Caco-2 (cell line): ENCODE measurements around the gene ABHD16A. TPM values are rescaled to one million over a fixed set of nuclear protein-coding genes. Genes with fewer than 3 reads are reported as not detected.

Source experiments
- BruUV-seq: library from RNA; stranded (reverse); fragments of 400-500 nt; replicated peaks from 2 replicates; lab custom pipeline; 2021; lab: Mats Ljungman, UMichigan
- CTCF ChIA-PET: fragments of 300-600 bp; sonication (Branson Sonifier 250); formaldehyde crosslinking; loops from one replicate; lab custom pipeline; 2022; ENCODE audit warnings: antibody characterized with exemption; lab: Charles Lee
- POLR2A ChIA-PET: fragments of 300-600 bp; sonication (Branson Sonifier 250); formaldehyde crosslinking; loops from one replicate; lab custom pipeline; 2022; ENCODE audit warnings: antibody characterized with exemption; lab: Charles Lee
- DNase-seq, 2 experiments: peaks; one replicate each; pipeline versions ENCODE4 v3.0.0 to v3.0.0-alpha.2; 2020 to 2022
- H3K27me3 ChIP-seq: replicated peaks from 2 replicates; pipeline ENCODE4 v1.6.0; 2011; ENCODE audit warnings: low read length; ENCODE audit not compliant: control insufficient read depth, insufficient read depth
- H3K36me3 ChIP-seq: 2 replicates; pipeline ENCODE4 v1.5.1; 2011; ENCODE audit warnings: low read length; ENCODE audit not compliant: control insufficient read depth, insufficient read depth
- H3K4me1 ChIP-seq: fragments of 250-450 bp; sonication (Bioruptor Pico); 2 replicates; pipeline ENCODE4 v1.5.1; 2020; ENCODE audit warnings: mild to moderate bottlenecking
- H3K4me3 ChIP-seq: 2 replicates; pipeline ENCODE4 v1.5.1; 2011; ENCODE audit warnings: low read depth, mild to moderate bottlenecking, control low read depth, low read length
- H3K9me3 ChIP-seq: fragments of 250-450 bp; sonication (Bioruptor Pico); 2 replicates; pipeline ENCODE4 v1.5.1; 2020; ENCODE audit warnings: mild to moderate bottlenecking, moderate library complexity
- H3K27ac Mint-ChIP-seq: one replicate; pipeline ENCODE4 v1.8.0; 2022; ENCODE audit warnings: mixed read lengths; ENCODE audit not compliant: unreplicated experiment
- H3K27me3 Mint-ChIP-seq: one replicate; pipeline ENCODE4 v1.8.0; 2022; ENCODE audit warnings: mixed read lengths; ENCODE audit not compliant: insufficient read depth, unreplicated experiment
- H3K36me3 Mint-ChIP-seq: one replicate; pipeline ENCODE4 v1.8.0; 2022; ENCODE audit warnings: mild to moderate bottlenecking, mixed read lengths; ENCODE audit not compliant: insufficient read depth, unreplicated experiment
- H3K4me1 Mint-ChIP-seq: one replicate; pipeline ENCODE4 v1.8.0; 2022; ENCODE audit warnings: low read depth, mixed read lengths; ENCODE audit not compliant: unreplicated experiment
- H3K4me3 Mint-ChIP-seq: one replicate; pipeline ENCODE4 v1.8.0; 2022; ENCODE audit warnings: mild to moderate bottlenecking, moderate library complexity, mixed read lengths; ENCODE audit not compliant: unreplicated experiment
- H3K9me3 Mint-ChIP-seq: one replicate; pipeline ENCODE4 v1.8.0; 2022; ENCODE audit warnings: mixed read lengths; ENCODE audit not compliant: unreplicated experiment
- CTCF ChIP-seq, 2 experiments: fragments of 200-600 bp in 1 of 2; IDR thresholded peaks; 1 replicate in 1 of 2; 2 replicates in 1 of 2; pipeline versions ENCODE4 v1.5.1 to v1.8.0; 2011 to 2022; ENCODE audit warnings: antibody characterized with exemption in 1 of 2, control low read depth in 1 of 2, inconsistent platforms in 1 of 2, low read depth in 1 of 2, low read length in 1 of 2, mild to moderate bottlenecking in 1 of 2, moderate library complexity in 1 of 2; ENCODE audit not compliant: insufficient read depth in 1 of 2, severe bottlenecking in 1 of 2, unreplicated experiment in 1 of 2
- intact Hi-C: fragments of 100-400 bp; cut with micrococcal nuclease; formaldehyde crosslinking; loops from one replicate; pipeline ENCODE4 v1.10.0; 2022; ENCODE audit not compliant: unreplicated experiment
- total RNA-seq: library from RNA; stranded (reverse); gene quantifications from 2 replicates; pipeline ENCODE4 v1.2.3, GENCODE V29; 2022

ABHD16A gene
- total RNA-seq, 1 experiment from 2014 or later: 62.7 TPM

DNA sequence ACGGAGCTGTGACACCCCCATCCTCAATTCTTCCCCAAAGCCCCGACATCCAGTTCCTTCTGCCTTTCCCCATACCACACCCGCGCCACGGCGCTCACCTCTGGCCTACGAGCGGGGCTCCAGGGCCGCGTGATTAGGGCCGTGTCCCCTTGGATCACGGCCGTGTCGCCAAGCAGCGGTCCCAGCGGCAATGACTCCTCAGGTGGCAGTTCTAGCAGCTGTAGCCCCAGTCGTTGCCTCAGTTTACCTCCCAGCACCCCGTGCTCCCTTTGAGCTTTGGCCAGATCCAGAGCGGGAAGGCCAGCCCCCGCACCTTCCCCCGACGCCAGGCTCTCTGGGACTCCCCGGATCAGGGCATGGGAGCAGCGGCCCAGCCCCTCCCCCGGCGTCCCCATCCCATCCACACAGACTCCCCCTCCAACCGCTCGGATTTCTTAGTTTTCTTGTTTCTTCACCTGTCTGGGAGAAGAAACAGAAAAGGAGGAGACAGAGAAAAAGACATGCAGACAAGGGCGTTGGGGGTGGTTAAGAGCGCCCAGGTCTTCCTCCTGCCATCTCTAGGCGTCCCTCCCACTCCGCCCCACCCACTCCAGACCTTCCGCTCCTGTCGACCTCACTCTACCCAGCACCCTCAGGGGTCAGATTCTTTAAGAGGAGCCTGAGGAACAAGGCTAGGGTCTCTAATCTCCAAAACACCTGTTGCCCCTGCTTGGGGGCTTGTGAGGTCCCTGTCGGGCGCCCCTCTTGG is 25.8 kb upstream of the ABHD16A start, which contains the start of gene DDAH2:
Gene DDAH2, minus strand, starts transcription at position 533 of the 748 bp plus-strand sequence. Its CDS starts 138 bp downstream, at position 395.
- ChIA-PET CTCF (interaction anchor here (0.9 to 2.5 kb wide), 13 partner anchors 10 to 182 kb away, joined by 3 to 30 read pairs (median 4); partner anchors contain the start of genes HSPA1B, LSM2, LY6G5C and MSH5), POLR2A (interaction anchor here (0.6 to 2.0 kb wide), 10 partner anchors 10 to 93 kb away, joined by 3 to 59 read pairs (median 4); partner anchors contain the start of genes ABHD16A, HSPA1A, HSPA1L and MSH5)
- no peak for DNase-seq
- peak within 1 kb of the TSS; percentile 87 for H3K4me3 Mint-ChIP-seq
- peaks cover 81% of the 10 kb centered on the region for H3K36me3 Mint-ChIP-seq
- H3K27ac Mint-ChIP-seq: peak within 1 kb of the TSS; percentile 84
- H3K27me3 Mint-ChIP-seq: no peaks in the 10 kb centered on the region
- H3K4me3 ChIP-seq: peak within 1 kb of the TSS; percentile 58
- no peaks in the 10 kb centered on the region for H3K27me3 ChIP-seq
- H3K9me3 Mint-ChIP-seq: no peaks in the 10 kb centered on the region
- no peaks in the 10 kb centered on the region for H3K9me3 ChIP-seq
- peaks cover 7% of the 10 kb centered on the region; the same call in 1 of the 2 replicates for H3K4me1 ChIP-seq
- H3K36me3 ChIP-seq: peaks cover 9% of the 10 kb centered on the region
- intact Hi-C loops: loop anchor here (1.0 kb wide), 5 partner anchors 34 to 101 kb away; no protein-coding TSS in a partner anchor
- no peak for TF ChIP-seq CTCF (IDR thresholded peaks at IDR 0.05; ENCODE audit: insufficient read depth in 1 of 2, low read depth in 1 of 2, low read length in 1 of 2, severe bottlenecking in 1 of 2, unreplicated experiment in 1 of 2)
- peaks cover 26% of the 10 kb centered on the region for H3K4me1 Mint-ChIP-seq
- BruUV-seq: TSS peak; percentile 23

DNA sequence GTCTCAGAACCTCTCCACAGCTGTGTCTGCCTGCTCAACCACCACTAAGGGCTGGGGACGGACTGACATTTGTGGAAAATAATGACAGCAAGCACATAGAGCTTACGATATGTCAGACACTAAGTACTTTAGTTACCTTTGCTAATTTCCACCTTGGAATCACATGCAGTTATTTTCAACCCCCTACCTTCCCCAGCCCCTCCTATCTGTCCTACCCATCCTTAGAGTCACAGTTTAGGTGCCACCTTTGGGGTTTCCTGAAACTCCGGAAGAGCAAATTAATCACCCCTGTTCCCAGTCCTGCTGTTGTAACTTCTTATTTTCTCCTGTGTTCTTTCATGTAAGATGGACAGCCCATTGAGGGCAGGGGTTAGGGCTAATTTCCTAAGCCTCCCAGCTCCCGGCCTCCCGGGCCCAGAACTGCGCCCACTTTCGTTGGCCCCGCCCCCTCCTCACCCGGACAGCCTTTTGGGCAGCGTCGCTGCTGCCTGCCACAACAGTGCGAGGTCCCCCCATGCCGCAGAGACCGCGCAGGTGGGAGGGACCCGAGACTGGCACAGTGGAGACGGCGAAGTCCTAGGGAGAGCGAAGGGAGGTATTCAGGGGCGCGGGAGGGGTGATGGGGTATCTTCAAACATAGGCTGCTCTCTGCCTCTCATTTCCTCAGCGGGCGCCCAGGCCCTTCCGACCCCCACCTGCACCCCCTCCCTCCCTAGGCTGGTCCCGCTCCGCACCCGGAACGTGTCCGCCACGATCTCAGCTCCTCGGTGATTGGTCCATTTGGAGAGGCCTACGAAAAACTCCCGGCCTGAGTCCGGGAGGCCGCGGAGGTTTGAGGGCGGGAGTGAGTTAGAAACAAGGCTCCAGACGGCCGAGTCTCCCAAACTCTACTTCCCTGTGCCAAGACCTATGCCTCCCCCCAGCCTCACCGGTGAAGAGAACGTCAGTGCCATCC is 24.9 kb upstream of the ABHD16A start:
- Mint-ChIP-seq H3K9me3 (no peaks in the 10 kb centered on the region), H3K4me1 (peaks cover 18% of the 10 kb centered on the region), H3K4me3 (peak overlapping the region; percentile 87), H3K27ac (no peak overlapping the region), H3K27me3 (no peaks in the 10 kb centered on the region), H3K36me3 (peaks cover 72% of the 10 kb centered on the region)
- Histone ChIP-seq H3K36me3 (peaks cover 7% of the 10 kb centered on the region), H3K4me3 (no peak overlapping the region), H3K27me3 (no peaks in the 10 kb centered on the region), H3K9me3 (no peaks in the 10 kb centered on the region), H3K4me1 (peaks cover 5% of the 10 kb centered on the region; the same call in 1 of the 2 replicates)
- CTCF ChIA-PET: interaction anchor here (2.5 kb wide), 1 partner anchor 42 kb away, joined by 30 read pairs; no protein-coding TSS in a partner anchor
- no TSS peak for BruUV-seq
- no peak for TF ChIP-seq CTCF (IDR thresholded peaks at IDR 0.05; ENCODE audit: insufficient read depth in 1 of 2, low read depth in 1 of 2, low read length in 1 of 2, severe bottlenecking in 1 of 2, unreplicated experiment in 1 of 2)
- POLR2A ChIA-PET: no interaction called here
- no peak for DNase-seq
- intact Hi-C loops: no loop called here
